ENCODE results near the gene CEP112. TPM values are rescaled to one million over a fixed set of nuclear protein-coding genes. Genes with fewer than 3 reads are reported as not detected.

The CEP112 gene
- total RNA-seq, 1 donor from 2014 or later = 13.9 TPM

GRCh38 chr17:65670667-65671371, 521.1 kb downstream of the CEP112 start:
- Mint-ChIP-seq H3K4me3 (ENCODE audit: unreplicated experiment) (peak overlapping the region; percentile 6), H3K36me3 (ENCODE audit: low read depth, unreplicated experiment) (peaks cover 3% of the 10 kb centered on the region), H3K9me3 (ENCODE audit: unreplicated experiment) (peaks cover 1% of the 10 kb centered on the region), H3K4me1 (ENCODE audit: low read depth, unreplicated experiment) (peaks cover 20% of the 10 kb centered on the region), H3K27ac (ENCODE audit: unreplicated experiment) (peak overlapping the region; percentile 43), H3K27me3 (ENCODE audit: low read depth, unreplicated experiment) (no peaks in the 10 kb centered on the region)
- no peaks in the 10 kb centered on the region for H3K4me1 ChIP-seq (ENCODE audit: insufficient read depth, low read length)
- no peak overlapping the region for H3K4me3 ChIP-seq (ENCODE audit: insufficient read depth, low read depth, low read length)
- H3K36me3 ChIP-seq (ENCODE audit: insufficient read depth, low read length) = no peaks in the 10 kb centered on the region
- TF ChIP-seq EZH2 (IDR thresholded peaks at IDR 0.05; ENCODE audit: insufficient read depth, low read length) (no peak), CTCF (IDR thresholded peaks at IDR 0.05; ENCODE audit: insufficient read depth, low read depth, low read length) (no peak)
- FAIRE-seq = peak; percentile 17
- peak; percentile 29 for DNase-seq (ENCODE audit: low read depth)
- H3K9ac ChIP-seq (ENCODE audit: low read length) = no peak overlapping the region
- no peaks in the 10 kb centered on the region for H3K79me2 ChIP-seq (ENCODE audit: insufficient read depth, low read length)
- H3K27ac ChIP-seq (ENCODE audit: low read depth, low read length) = no peak overlapping the region
- no peaks in the 10 kb centered on the region for H3K9me3 ChIP-seq (ENCODE audit: insufficient read depth, low read depth, low read length)
- H3K27me3 ChIP-seq (ENCODE audit: insufficient read depth, low read length) = no peaks in the 10 kb centered on the region
- H4K20me1 ChIP-seq (ENCODE audit: insufficient read depth, low read length) = no peaks in the 10 kb centered on the region
- H3K4me2 ChIP-seq (ENCODE audit: low read length) = peak overlapping the region; percentile 12
- no peak overlapping the region for H2AFZ ChIP-seq (ENCODE audit: low read depth, low read length)

- H3K4me1 ChIP-seq (ENCODE audit: insufficient read depth, low read length) = no peaks in the 10 kb centered on the region
- H4K20me1 ChIP-seq (ENCODE audit: insufficient read depth, low read length) = no peaks in the 10 kb centered on the region
- no peaks in the 10 kb centered on the region for H3K27me3 Mint-ChIP-seq (ENCODE audit: low read depth, unreplicated experiment)
- H2AFZ ChIP-seq (ENCODE audit: low read depth, low read length) = no peak overlapping the region
- H3K79me2 ChIP-seq (ENCODE audit: insufficient read depth, low read length) = no peaks in the 10 kb centered on the region
- H3K4me3 ChIP-seq (ENCODE audit: insufficient read depth, low read depth, low read length) = no peak overlapping the region
- no peak overlapping the region for H3K27ac Mint-ChIP-seq (ENCODE audit: unreplicated experiment)
- H3K9me3 Mint-ChIP-seq (ENCODE audit: unreplicated experiment) = peaks cover 1% of the 10 kb centered on the region
- peaks cover 20% of the 10 kb centered on the region for H3K4me1 Mint-ChIP-seq (ENCODE audit: low read depth, unreplicated experiment)
- TF ChIP-seq CTCF (IDR thresholded peaks at IDR 0.05; ENCODE audit: insufficient read depth, low read depth, low read length) (no peak), EZH2 (IDR thresholded peaks at IDR 0.05; ENCODE audit: insufficient read depth, low read length) (no peak)
- no peak for FAIRE-seq
- no peak overlapping the region for H3K4me3 Mint-ChIP-seq (ENCODE audit: unreplicated experiment)
- H3K27me3 ChIP-seq (ENCODE audit: insufficient read depth, low read length) = no peaks in the 10 kb centered on the region
- DNase-seq (ENCODE audit: low read depth) = no peak
- peaks cover 3% of the 10 kb centered on the region for H3K36me3 Mint-ChIP-seq (ENCODE audit: low read depth, unreplicated experiment)
- no peak overlapping the region for H3K27ac ChIP-seq (ENCODE audit: low read depth, low read length)
- no peaks in the 10 kb centered on the region for H3K36me3 ChIP-seq (ENCODE audit: insufficient read depth, low read length)
- no peak overlapping the region for H3K4me2 ChIP-seq (ENCODE audit: low read length)
- no peaks in the 10 kb centered on the region for H3K9me3 ChIP-seq (ENCODE audit: insufficient read depth, low read depth, low read length)
- H3K9ac ChIP-seq (ENCODE audit: low read length) = no peak overlapping the region
Observed at GRCh38 chr17:65668211-65668610, 523.7 kb downstream of the CEP112 start.

GRCh38 chr17:65667656-65668055, 524.3 kb downstream of the CEP112 start:
- Mint-ChIP-seq H3K4me1 (ENCODE audit: low read depth, unreplicated experiment) (peaks cover 20% of the 10 kb centered on the region), H3K27ac (ENCODE audit: unreplicated experiment) (no peak overlapping the region), H3K36me3 (ENCODE audit: low read depth, unreplicated experiment) (peaks cover 3% of the 10 kb centered on the region), H3K9me3 (ENCODE audit: unreplicated experiment) (peaks cover 1% of the 10 kb centered on the region), H3K27me3 (ENCODE audit: low read depth, unreplicated experiment) (no peaks in the 10 kb centered on the region), H3K4me3 (ENCODE audit: unreplicated experiment) (no peak overlapping the region)
- Histone ChIP-seq H3K9ac (ENCODE audit: low read length) (no peak overlapping the region), H4K20me1 (ENCODE audit: insufficient read depth, low read length) (no peaks in the 10 kb centered on the region), H3K27ac (ENCODE audit: low read depth, low read length) (no peak overlapping the region), H3K27me3 (ENCODE audit: insufficient read depth, low read length) (no peaks in the 10 kb centered on the region), H3K4me1 (ENCODE audit: insufficient read depth, low read length) (no peaks in the 10 kb centered on the region), H3K4me2 (ENCODE audit: low read length) (no peak overlapping the region), H2AFZ (ENCODE audit: low read depth, low read length) (no peak overlapping the region), H3K9me3 (ENCODE audit: insufficient read depth, low read depth, low read length) (no peaks in the 10 kb centered on the region), H3K79me2 (ENCODE audit: insufficient read depth, low read length) (no peaks in the 10 kb centered on the region), H3K4me3 (ENCODE audit: insufficient read depth, low read depth, low read length) (no peak overlapping the region), H3K36me3 (ENCODE audit: insufficient read depth, low read length) (no peaks in the 10 kb centered on the region)
- TF ChIP-seq EZH2 (IDR thresholded peaks at IDR 0.05; ENCODE audit: insufficient read depth, low read length) = no peak
- no peak for TF ChIP-seq CTCF (IDR thresholded peaks at IDR 0.05; ENCODE audit: insufficient read depth, low read depth, low read length)
- DNase-seq (ENCODE audit: low read depth) (no peak), FAIRE-seq (no peak)

All from astrocyte (in vitro differentiated cells and primary cell).